Naive B cell (primary cell): ENCODE results near the gene HS2ST1. TPM values are rescaled to one million over a fixed set of nuclear protein-coding genes. Genes with fewer than 3 reads are reported as not detected.
A peak's percentile ranks its signal among the peaks of the same experiment; 100 is the strongest.

Experiments
- ATAC-seq, 2 donors: fragments of 150-1000 bp; cut with Tn5 transposase; 2 replicates each; pipeline ENCODE4 v1.10.0; 2021; ENCODE audit warnings: low read depth in 2 of 2, mild to moderate bottlenecking in 2 of 2, moderate library complexity in 2 of 2
- DNase-seq: peaks from one replicate; pipeline ENCODE4 v3.0.0; 2022
- H3K27ac Mint-ChIP-seq, 6 donors: one replicate each; pipeline ENCODE4 v1.8.0; 2020 to 2022; ENCODE audit warnings: mild to moderate bottlenecking in 6 of 6, mixed read lengths in 6 of 6, moderate library complexity in 5 of 6, inconsistent platforms in 2 of 6
- H3K27me3 Mint-ChIP-seq, 3 donors: one replicate each; pipeline ENCODE4 v1.8.0; 2021 to 2022; ENCODE audit warnings: mixed read lengths in 3 of 3, mild to moderate bottlenecking in 1 of 3
- H3K36me3 Mint-ChIP-seq, 2 donors: one replicate each; pipeline ENCODE4 v1.8.0; 2020 to 2022; ENCODE audit warnings: mixed read lengths in 2 of 2, inconsistent platforms in 1 of 2, mild to moderate bottlenecking in 1 of 2
- H3K4me1 Mint-ChIP-seq, 3 donors: one replicate each; pipeline ENCODE4 v1.8.0; 2020 to 2022; ENCODE audit warnings: mixed read lengths in 3 of 3, inconsistent platforms in 1 of 3, mild to moderate bottlenecking in 1 of 3, moderate library complexity in 1 of 3
- H3K4me3 Mint-ChIP-seq, 8 donors: one replicate each; pipeline ENCODE4 v1.8.0; 2020 to 2022; ENCODE audit warnings: mild to moderate bottlenecking in 8 of 8, mixed read lengths in 8 of 8, moderate library complexity in 8 of 8, inconsistent platforms in 2 of 8
- H3K9me3 Mint-ChIP-seq, 7 donors: one replicate each; pipeline ENCODE4 v1.8.0; 2020 to 2022; ENCODE audit warnings: mixed read lengths in 7 of 7, mild to moderate bottlenecking in 5 of 7, inconsistent platforms in 2 of 7, moderate library complexity in 1 of 7
- polyA plus RNA-seq, 6 donors: library from polyadenylated mRNA; unstranded; fragments of 300-500 nt; fragmentation: Illumina TruSeq; gene quantifications; one replicate each; pipeline ENCODE4 v1.2.3, GENCODE V29; 2021; ENCODE audit warnings: low read depth in 6 of 6

Gene HS2ST1
- polyA plus RNA-seq, 6 donors from 2014 or later, result 14.4 to 23.4 (median 17.8) TPM

GRCh38 chr1:86912281-86912900 is 2.0 kb upstream of the HS2ST1 start:
- H3K36me3 Mint-ChIP-seq, result peaks cover 16 to 28% of the 10 kb centered on the region in 2 donors
- H3K9me3 Mint-ChIP-seq, result no peaks in the 10 kb centered on the region
- H3K4me3 Mint-ChIP-seq, result peak overlapping the region in 1 of 8 donors; percentile 82

GRCh38 chr1:86913399-86913895 is 988 bp upstream of the HS2ST1 start:
- no peak overlapping the region for H3K4me3 Mint-ChIP-seq
- H3K36me3 Mint-ChIP-seq, result peaks cover 16 to 28% of the 10 kb centered on the region in 2 donors
- no peak overlapping the region for H3K27ac Mint-ChIP-seq
- H3K4me1 Mint-ChIP-seq, result peaks cover 40 to 53% (median 44%) of the 10 kb centered on the region in 3 donors
- no peaks in the 10 kb centered on the region for H3K27me3 Mint-ChIP-seq
- ATAC-seq, result peak; percentile 7 to 19
- no peaks in the 10 kb centered on the region for H3K9me3 Mint-ChIP-seq
- peak; percentile 51 for DNase-seq

More at GRCh38 chr1:86912281-86912900, 2.0 kb upstream of the HS2ST1 start:
- no peaks in the 10 kb centered on the region for H3K27me3 Mint-ChIP-seq
- DNase-seq, result no peak
- peaks cover 46 to 58% (median 50%) of the 10 kb centered on the region in 3 donors for H3K4me1 Mint-ChIP-seq
- no peak for ATAC-seq
- peak overlapping the region in 2 of 6 donors; percentile 43 to 45 for H3K27ac Mint-ChIP-seq

GRCh38 chr1:86913896-86914600 is 387 bp upstream of the HS2ST1 start, which contains the start of gene SELENOF:
Gene SELENOF, minus strand, starts transcription at chr1:86914126. Its CDS starts 15 bp downstream, at chr1:86914111.
- Mint-ChIP-seq H3K36me3 (peaks cover 16 to 27% of the 10 kb centered on the region in 2 donors), H3K9me3 (no peaks in the 10 kb centered on the region), H3K4me3 (no peak within 1 kb of the TSS), H3K27ac (no peak within 1 kb of the TSS), H3K27me3 (no peaks in the 10 kb centered on the region), H3K4me1 (peaks cover 34 to 47% (median 38%) of the 10 kb centered on the region in 3 donors)
- ATAC-seq, result peak; percentile 82 to 83
- DNase-seq, result peak; percentile 99

- Mint-ChIP-seq H3K4me3 (no peak overlapping the region), H3K4me1 (peaks cover 23 to 36% (median 27%) of the 10 kb centered on the region in 3 donors), H3K27me3 (no peaks in the 10 kb centered on the region), H3K27ac (no peak overlapping the region), H3K36me3 (peaks cover 11 to 16% of the 10 kb centered on the region in 2 donors), H3K9me3 (no peaks in the 10 kb centered on the region)
- DNase-seq (peak; percentile 41), ATAC-seq (peak; percentile 2 to 6)
Observed at GRCh38 chr1:86914998-86915736, 732 bp downstream of the HS2ST1 start.

- Mint-ChIP-seq H3K4me1 (peaks cover 19 to 31% (median 21%) of the 10 kb centered on the region in 3 donors), H3K27ac (no peak overlapping the region), H3K36me3 (peaks cover 8 to 10% of the 10 kb centered on the region in 2 donors), H3K27me3 (no peaks in the 10 kb centered on the region), H3K9me3 (peaks cover 0 to 1% (median 0%) of the 10 kb centered on the region in 7 donors), H3K4me3 (no peak overlapping the region)
- DNase-seq (no peak), ATAC-seq (no peak)
Observed at GRCh38 chr1:86915737-86916235, 1.4 kb downstream of the HS2ST1 start.

GRCh38 chr1:86916752-86917151 is 2.3 kb downstream of the HS2ST1 start:
- Mint-ChIP-seq H3K9me3 (peaks cover 0 to 10% (median 1%) of the 10 kb centered on the region in 7 donors), H3K27ac (no peak overlapping the region), H3K27me3 (no peaks in the 10 kb centered on the region), H3K36me3 (peaks cover under 1 to 9% of the 10 kb centered on the region in 2 donors), H3K4me3 (peak overlapping the region in 4 of 8 donors; percentile 4 to 62 (median 38)), H3K4me1 (peaks cover 11 to 22% (median 17%) of the 10 kb centered on the region in 3 donors)
- DNase-seq (no peak), ATAC-seq (no peak)

GRCh38 chr1:86922445-86922844 is 8.0 kb downstream of the HS2ST1 start:
- Mint-ChIP-seq H3K36me3 (peaks cover 27 to 35% of the 10 kb centered on the region in 2 donors), H3K27ac (no peak overlapping the region)
- ATAC-seq, result no peak

GRCh38 chr1:86924324-86924960 is 10.0 kb downstream of the HS2ST1 start:
- Mint-ChIP-seq H3K36me3 (peaks cover 27 to 35% of the 10 kb centered on the region in 2 donors), H3K27me3 (no peaks in the 10 kb centered on the region), H3K4me3 (peak overlapping the region in 2 of 8 donors; percentile 54 to 66), H3K4me1 (peaks cover 22 to 25% (median 24%) of the 10 kb centered on the region in 3 donors), H3K9me3 (peaks cover 8 to 50% (median 37%) of the 10 kb centered on the region in 7 donors), H3K27ac (no peak overlapping the region)
- no peak for DNase-seq
- no peak for ATAC-seq

More at GRCh38 chr1:86922445-86922844, 8.0 kb downstream of the HS2ST1 start:
- Mint-ChIP-seq H3K4me1 (peaks cover 21 to 24% (median 22%) of the 10 kb centered on the region in 3 donors), H3K9me3 (peaks cover 8 to 50% (median 37%) of the 10 kb centered on the region in 7 donors), H3K27me3 (no peaks in the 10 kb centered on the region), H3K4me3 (no peak overlapping the region)
- DNase-seq, result no peak

GRCh38 chr1:86925742-86926141 is 11.3 kb downstream of the HS2ST1 start:
- H3K4me3 Mint-ChIP-seq, result no peak overlapping the region
- peaks cover 20 to 27% (median 25%) of the 10 kb centered on the region in 3 donors for H3K4me1 Mint-ChIP-seq
- H3K36me3 Mint-ChIP-seq, result peaks cover 27 to 35% of the 10 kb centered on the region in 2 donors
- peaks cover 8 to 50% (median 37%) of the 10 kb centered on the region in 7 donors for H3K9me3 Mint-ChIP-seq
- no peak for DNase-seq
- H3K27me3 Mint-ChIP-seq, result no peaks in the 10 kb centered on the region
- no peak overlapping the region for H3K27ac Mint-ChIP-seq
- ATAC-seq, result no peak

- Mint-ChIP-seq H3K27me3 (no peaks in the 10 kb centered on the region), H3K27ac (no peak overlapping the region), H3K36me3 (peaks cover 18 to 35% of the 10 kb centered on the region in 2 donors), H3K9me3 (peaks cover 8 to 39% (median 34%) of the 10 kb centered on the region in 7 donors), H3K4me1 (peaks cover 20 to 33% (median 20%) of the 10 kb centered on the region in 3 donors), H3K4me3 (peak overlapping the region in 1 of 8 donors; percentile 47)
- no peak for DNase-seq
- ATAC-seq, result no peak
Observed at GRCh38 chr1:86926883-86927282, 12.4 kb downstream of the HS2ST1 start.

GRCh38 chr1:86928819-86929218 is 14.4 kb downstream of the HS2ST1 start:
- H3K4me3 Mint-ChIP-seq, result no peak overlapping the region
- peaks cover 21 to 36% (median 36%) of the 10 kb centered on the region in 3 donors for H3K4me1 Mint-ChIP-seq
- peaks cover 12 to 21% of the 10 kb centered on the region in 2 donors for H3K36me3 Mint-ChIP-seq
- peak overlapping the region in 1 of 6 donors; percentile 30 for H3K27ac Mint-ChIP-seq
- DNase-seq, result no peak
- H3K27me3 Mint-ChIP-seq, result no peaks in the 10 kb centered on the region
- H3K9me3 Mint-ChIP-seq, result peaks cover 6 to 23% (median 18%) of the 10 kb centered on the region in 7 donors
- ATAC-seq, result no peak

- no peaks in the 10 kb centered on the region for H3K36me3 Mint-ChIP-seq
- ATAC-seq (no peak), DNase-seq (no peak)
- no peaks in the 10 kb centered on the region for H3K27me3 Mint-ChIP-seq
- H3K9me3 Mint-ChIP-seq, result no peaks in the 10 kb centered on the region
- peaks cover 19 to 26% (median 20%) of the 10 kb centered on the region in 3 donors for H3K4me1 Mint-ChIP-seq
- no peak overlapping the region for H3K4me3 Mint-ChIP-seq
- peak overlapping the region in 1 of 6 donors; percentile 16 for H3K27ac Mint-ChIP-seq
Observed at GRCh38 chr1:86933051-86933450, 18.6 kb downstream of the HS2ST1 start.
